ENCODE results near the gene FAR2.

FAR2 gene

GRCh38 chr12:29148596-29148910, 525 bp upstream of the FAR2 start:
- peak overlapping the region; percentile 98 for H3K18ac ChIP-seq (ENCODE audit: low read length)
- WGBS (ENCODE audit: extremely low coverage, insufficient coverage, low lambda C conversion rate), result no CpG with 5 or more reads among the region's 10 CpGs

GRCh38 chr12:29149691-29150281, 708 bp downstream of the FAR2 start:
- peak; percentile 38 for DNase-seq
- peaks cover 3% of the 10 kb centered on the region for H3K4me1 ChIP-seq (ENCODE audit: control insufficient read depth, low read depth, low read length)
- no peak overlapping the region for H3K4ac ChIP-seq (ENCODE audit: low read depth, low read length)
- peak overlapping the region; percentile 55 for H3K4me2 ChIP-seq (ENCODE audit: low read length)
- peak overlapping the region; percentile 64 for H2BK120ac ChIP-seq (ENCODE audit: low read depth, low read length)
- peak overlapping the region; percentile 96 for H3K56ac ChIP-seq (ENCODE audit: low read length)
- H4K8ac ChIP-seq (ENCODE audit: low read depth, low read length), result peak overlapping the region; percentile 98
- peak overlapping the region; percentile 24 for H3K4me3 ChIP-seq (ENCODE audit: low read length)
- H3K79me1 ChIP-seq (ENCODE audit: low read length), result no peaks in the 10 kb centered on the region
- no peaks in the 10 kb centered on the region for H3K36me3 ChIP-seq (ENCODE audit: control insufficient read depth, insufficient read depth, low read length)
- no peak overlapping the region for H4K5ac ChIP-seq (ENCODE audit: low read length)
- WGBS (ENCODE audit: extremely low coverage, insufficient coverage, low lambda C conversion rate), result no CpG with 5 or more reads among the region's 34 CpGs
- H3K27ac ChIP-seq (ENCODE audit: low read depth, low read length), result no peak overlapping the region
- H2BK15ac ChIP-seq (replicated peaks; ENCODE audit: low read depth), result peak overlapping the region; percentile 20
- peak overlapping the region; percentile 73 for H3K9ac ChIP-seq (ENCODE audit: low read length)
- no peak overlapping the region for H2AK5ac ChIP-seq (ENCODE audit: low read length)
- H3K27me3 ChIP-seq (ENCODE audit: insufficient read depth, low read length, poor library complexity), result no peaks in the 10 kb centered on the region
- H3K23ac ChIP-seq (ENCODE audit: low read length), result no peak overlapping the region
- H3K79me2 ChIP-seq (ENCODE audit: control insufficient read depth, insufficient read depth, low read length), result peaks cover 3% of the 10 kb centered on the region
- no peak overlapping the region for H2BK5ac ChIP-seq (ENCODE audit: low read length)
- peak overlapping the region; percentile 98 for H3K18ac ChIP-seq (ENCODE audit: low read length)

More at GRCh38 chr12:29148596-29148910, 525 bp upstream of the FAR2 start:
- Histone ChIP-seq H3K4me3 (ENCODE audit: low read length) (peak overlapping the region; percentile 24), H2BK5ac (ENCODE audit: low read length) (peak overlapping the region; percentile 8), H3K9ac (ENCODE audit: low read length) (peak overlapping the region; percentile 73), H3K4me2 (ENCODE audit: low read length) (peak overlapping the region; percentile 55), H3K4ac (ENCODE audit: low read depth, low read length) (peak overlapping the region; percentile 95), H3K79me2 (ENCODE audit: control insufficient read depth, insufficient read depth, low read length) (peaks cover 3% of the 10 kb centered on the region), H3K56ac (ENCODE audit: low read length) (peak overlapping the region; percentile 96), H3K27me3 (ENCODE audit: insufficient read depth, low read length, poor library complexity) (no peaks in the 10 kb centered on the region), H2BK120ac (ENCODE audit: low read depth, low read length) (peak overlapping the region; percentile 63), H2AK5ac (ENCODE audit: low read length) (no peak overlapping the region), H3K4me1 (ENCODE audit: control insufficient read depth, low read depth, low read length) (peaks cover 3% of the 10 kb centered on the region), H3K79me1 (ENCODE audit: low read length) (no peaks in the 10 kb centered on the region), H4K5ac (ENCODE audit: low read length) (no peak overlapping the region), H3K27ac (ENCODE audit: low read depth, low read length) (no peak overlapping the region), H3K36me3 (ENCODE audit: control insufficient read depth, insufficient read depth, low read length) (no peaks in the 10 kb centered on the region), H4K8ac (ENCODE audit: low read depth, low read length) (no peak overlapping the region), H2BK15ac (replicated peaks; ENCODE audit: low read depth) (no peak overlapping the region), H3K23ac (ENCODE audit: low read length) (no peak overlapping the region)
- peak; percentile 42 for DNase-seq

GRCh38 chr12:29150462-29150861, 1.4 kb downstream of the FAR2 start:
- WGBS (ENCODE audit: extremely low coverage, insufficient coverage, low lambda C conversion rate), result no CpG with 5 or more reads among the region's 7 CpGs
- no peak for DNase-seq
- no peak overlapping the region for H3K27ac ChIP-seq (ENCODE audit: low read depth, low read length)
- H2BK15ac ChIP-seq (replicated peaks; ENCODE audit: low read depth), result no peak overlapping the region
- H2BK120ac ChIP-seq (ENCODE audit: low read depth, low read length), result no peak overlapping the region
- no peak overlapping the region for H4K8ac ChIP-seq (ENCODE audit: low read depth, low read length)
- H3K79me2 ChIP-seq (ENCODE audit: control insufficient read depth, insufficient read depth, low read length), result peaks cover 3% of the 10 kb centered on the region
- no peaks in the 10 kb centered on the region for H3K79me1 ChIP-seq (ENCODE audit: low read length)
- H3K18ac ChIP-seq (ENCODE audit: low read length), result no peak overlapping the region
- H3K4me2 ChIP-seq (ENCODE audit: low read length), result no peak overlapping the region
- H3K36me3 ChIP-seq (ENCODE audit: control insufficient read depth, insufficient read depth, low read length), result no peaks in the 10 kb centered on the region
- no peak overlapping the region for H3K56ac ChIP-seq (ENCODE audit: low read length)
- no peak overlapping the region for H4K5ac ChIP-seq (ENCODE audit: low read length)
- no peak overlapping the region for H3K9ac ChIP-seq (ENCODE audit: low read length)
- no peak overlapping the region for H2BK5ac ChIP-seq (ENCODE audit: low read length)
- H3K4me1 ChIP-seq (ENCODE audit: control insufficient read depth, low read depth, low read length), result peaks cover 3% of the 10 kb centered on the region
- H2AK5ac ChIP-seq (ENCODE audit: low read length), result no peak overlapping the region
- no peaks in the 10 kb centered on the region for H3K27me3 ChIP-seq (ENCODE audit: insufficient read depth, low read length, poor library complexity)
- no peak overlapping the region for H3K23ac ChIP-seq (ENCODE audit: low read length)
- H3K4ac ChIP-seq (ENCODE audit: low read depth, low read length), result no peak overlapping the region
- no peak overlapping the region for H3K4me3 ChIP-seq (ENCODE audit: low read length)

- Histone ChIP-seq H3K79me2 (ENCODE audit: control insufficient read depth, insufficient read depth, low read length) (peaks cover 3% of the 10 kb centered on the region), H3K23ac (ENCODE audit: low read length) (no peak overlapping the region), H2AK5ac (ENCODE audit: low read length) (peak overlapping the region; percentile 11), H2BK120ac (ENCODE audit: low read depth, low read length) (no peak overlapping the region), H3K27ac (ENCODE audit: low read depth, low read length) (peak overlapping the region; percentile 17), H3K4me1 (ENCODE audit: control insufficient read depth, low read depth, low read length) (peaks cover 3% of the 10 kb centered on the region), H3K18ac (ENCODE audit: low read length) (no peak overlapping the region), H2BK5ac (ENCODE audit: low read length) (no peak overlapping the region), H3K4me3 (ENCODE audit: low read length) (no peak overlapping the region), H3K56ac (ENCODE audit: low read length) (peak overlapping the region; percentile 39), H3K36me3 (ENCODE audit: control insufficient read depth, insufficient read depth, low read length) (no peaks in the 10 kb centered on the region), H4K5ac (ENCODE audit: low read length) (no peak overlapping the region), H3K9ac (ENCODE audit: low read length) (no peak overlapping the region), H3K4me2 (ENCODE audit: low read length) (no peak overlapping the region), H3K79me1 (ENCODE audit: low read length) (peaks cover 2% of the 10 kb centered on the region), H3K27me3 (ENCODE audit: insufficient read depth, low read length, poor library complexity) (no peaks in the 10 kb centered on the region), H4K8ac (ENCODE audit: low read depth, low read length) (no peak overlapping the region), H3K4ac (ENCODE audit: low read depth, low read length) (no peak overlapping the region), H2BK15ac (replicated peaks; ENCODE audit: low read depth) (no peak overlapping the region)
- no CpG with 5 or more reads among the region's 1 CpG for WGBS (ENCODE audit: extremely low coverage, insufficient coverage, low lambda C conversion rate)
- DNase-seq, result no peak
Measured at GRCh38 chr12:29152223-29152868, 3.3 kb downstream of the FAR2 start.

- no peak overlapping the region for H2BK120ac ChIP-seq (ENCODE audit: low read depth, low read length)
- peaks cover 2% of the 10 kb centered on the region for H3K79me1 ChIP-seq (ENCODE audit: low read length)
- WGBS (ENCODE audit: extremely low coverage, insufficient coverage, low lambda C conversion rate), result no CpG with 5 or more reads among the region's 4 CpGs
- H2BK15ac ChIP-seq (replicated peaks; ENCODE audit: low read depth), result no peak overlapping the region
- no peaks in the 10 kb centered on the region for H3K36me3 ChIP-seq (ENCODE audit: control insufficient read depth, insufficient read depth, low read length)
- H4K8ac ChIP-seq (ENCODE audit: low read depth, low read length), result no peak overlapping the region
- H3K18ac ChIP-seq (ENCODE audit: low read length), result no peak overlapping the region
- no peak overlapping the region for H3K4ac ChIP-seq (ENCODE audit: low read depth, low read length)
- H3K4me1 ChIP-seq (ENCODE audit: control insufficient read depth, low read depth, low read length), result peaks cover 3% of the 10 kb centered on the region
- H3K4me3 ChIP-seq (ENCODE audit: low read length), result no peak overlapping the region
- H3K56ac ChIP-seq (ENCODE audit: low read length), result peak overlapping the region; percentile 39
- H2BK5ac ChIP-seq (ENCODE audit: low read length), result no peak overlapping the region
- peaks cover 3% of the 10 kb centered on the region for H3K79me2 ChIP-seq (ENCODE audit: control insufficient read depth, insufficient read depth, low read length)
- H3K4me2 ChIP-seq (ENCODE audit: low read length), result no peak overlapping the region
- no peak overlapping the region for H2AK5ac ChIP-seq (ENCODE audit: low read length)
- H3K23ac ChIP-seq (ENCODE audit: low read length), result no peak overlapping the region
- no peaks in the 10 kb centered on the region for H3K27me3 ChIP-seq (ENCODE audit: insufficient read depth, low read length, poor library complexity)
- DNase-seq, result peak; percentile 75
- H4K5ac ChIP-seq (ENCODE audit: low read length), result no peak overlapping the region
- H3K27ac ChIP-seq (ENCODE audit: low read depth, low read length), result peak overlapping the region; percentile 17
- H3K9ac ChIP-seq (ENCODE audit: low read length), result peak overlapping the region; percentile 5
Measured at GRCh38 chr12:29152981-29153630, 4.0 kb downstream of the FAR2 start.
